Measurements from ENCODE around the gene PRSS50.

PRSS50 gene

GRCh38 chr3:46700772-46701171, 16.9 kb downstream of the PRSS50 start:
- no peak overlapping the region for H3K4me2 ChIP-seq (ENCODE audit: insufficient read depth, low read length)
- no peak overlapping the region for H3K4me3 ChIP-seq (ENCODE audit: low read depth in 1 of 2, low read length in 2 of 2)
- H3K36me3 ChIP-seq (ENCODE audit: insufficient read depth, low read length): no peaks in the 10 kb centered on the region
- DNase-seq (no peak), ATAC-seq (ENCODE audit: insufficient read depth, low read depth) (no peak)
- H2AFZ ChIP-seq (ENCODE audit: low read depth, low read length): no peak overlapping the region
- no peak overlapping the region for H3K27ac ChIP-seq (ENCODE audit: low read length)
- H3K9me3 ChIP-seq (ENCODE audit: insufficient read depth, low read length, severe bottlenecking): no peaks in the 10 kb centered on the region
- H3K4me1 ChIP-seq (ENCODE audit: insufficient read depth, low read length): peaks cover 6% of the 10 kb centered on the region
- H3K79me2 ChIP-seq (ENCODE audit: insufficient read depth, low read length): no peaks in the 10 kb centered on the region
- H4K20me1 ChIP-seq (ENCODE audit: insufficient read depth, low read length): no peaks in the 10 kb centered on the region
- no peak overlapping the region for H3K9ac ChIP-seq (ENCODE audit: low read depth, low read length)
- no peaks in the 10 kb centered on the region for H3K27me3 ChIP-seq (ENCODE audit: insufficient read depth, low read length, poor library complexity)
- TF ChIP-seq CTCF (IDR thresholded peaks at IDR 0.05; ENCODE audit: borderline replicate concordance, extremely low read depth, low read length, poor library complexity, severe bottlenecking) (no peak), EZH2 (IDR thresholded peaks at IDR 0.05; ENCODE audit: borderline replicate concordance, low read depth, low read length, severe bottlenecking) (no peak)

- Histone ChIP-seq H3K9ac (ENCODE audit: low read depth, low read length) (no peak overlapping the region), H3K27me3 (ENCODE audit: insufficient read depth, low read length, poor library complexity) (no peaks in the 10 kb centered on the region), H3K27ac (ENCODE audit: low read length) (no peak overlapping the region), H3K4me2 (ENCODE audit: insufficient read depth, low read length) (no peak overlapping the region), H3K4me3 (ENCODE audit: low read depth in 1 of 2, low read length in 2 of 2) (no peak overlapping the region), H4K20me1 (ENCODE audit: insufficient read depth, low read length) (no peaks in the 10 kb centered on the region), H2AFZ (ENCODE audit: low read depth, low read length) (no peak overlapping the region), H3K4me1 (ENCODE audit: insufficient read depth, low read length) (peaks cover 14% of the 10 kb centered on the region), H3K9me3 (ENCODE audit: insufficient read depth, low read length, severe bottlenecking) (no peaks in the 10 kb centered on the region), H3K79me2 (ENCODE audit: insufficient read depth, low read length) (no peaks in the 10 kb centered on the region), H3K36me3 (ENCODE audit: insufficient read depth, low read length) (no peaks in the 10 kb centered on the region)
- TF ChIP-seq EZH2 (IDR thresholded peaks at IDR 0.05; ENCODE audit: borderline replicate concordance, low read depth, low read length, severe bottlenecking) (no peak), CTCF (IDR thresholded peaks at IDR 0.05; ENCODE audit: borderline replicate concordance, extremely low read depth, low read length, poor library complexity, severe bottlenecking) (no peak)
- ATAC-seq (ENCODE audit: insufficient read depth, low read depth) (no peak), DNase-seq (no peak)
Measured at GRCh38 chr3:46699676-46700523, 17.8 kb downstream of the PRSS50 start.

- 0 out of 3 replicates have a peak, but pooled peaks have one; percentile 6 for ATAC-seq (ENCODE audit: insufficient read depth, low read depth)
- Histone ChIP-seq H3K9me3 (ENCODE audit: insufficient read depth, low read length, severe bottlenecking) (no peaks in the 10 kb centered on the region), H3K36me3 (ENCODE audit: insufficient read depth, low read length) (no peaks in the 10 kb centered on the region), H3K4me1 (ENCODE audit: insufficient read depth, low read length) (peaks cover 27% of the 10 kb centered on the region), H3K4me2 (ENCODE audit: insufficient read depth, low read length) (peak overlapping the region; percentile 20), H2AFZ (ENCODE audit: low read depth, low read length) (peak overlapping the region; percentile 75), H3K27ac (ENCODE audit: low read length) (peak overlapping the region; percentile 84), H4K20me1 (ENCODE audit: insufficient read depth, low read length) (no peaks in the 10 kb centered on the region), H3K4me3 (ENCODE audit: low read depth in 1 of 2, low read length in 2 of 2) (no peak overlapping the region; a peak in 1 of 4 replicates), H3K79me2 (ENCODE audit: insufficient read depth, low read length) (no peaks in the 10 kb centered on the region), H3K27me3 (ENCODE audit: insufficient read depth, low read length, poor library complexity) (no peaks in the 10 kb centered on the region), H3K9ac (ENCODE audit: low read depth, low read length) (peak overlapping the region; percentile 41; the same call in 1 of the 2 replicates)
- no peak for TF ChIP-seq EZH2 (IDR thresholded peaks at IDR 0.05; ENCODE audit: borderline replicate concordance, low read depth, low read length, severe bottlenecking)
- no peak for TF ChIP-seq CTCF (IDR thresholded peaks at IDR 0.05; ENCODE audit: borderline replicate concordance, extremely low read depth, low read length, poor library complexity, severe bottlenecking)
- DNase-seq: peak; percentile 31
Measured at GRCh38 chr3:46695962-46696894, 21.4 kb downstream of the PRSS50 start.
